ENCODE results near the gene GALNT5.

Gene GALNT5

GRCh38 chr2:157287160-157287559 lies 29.7 kb downstream of the GALNT5 start:
- DNase-seq (ENCODE audit: low read depth in 2 of 2): no peak

- no peak for DNase-seq (ENCODE audit: low read depth in 2 of 2)
These were observed 33.0 kb downstream of the GALNT5 start for GRCh38 chr2:157290525-157290924.

- no peak for DNase-seq (ENCODE audit: low read depth in 2 of 2)
These were observed 33.5 kb downstream of the GALNT5 start for GRCh38 chr2:157291018-157291417.

GRCh38 chr2:157292853-157293252 lies 35.3 kb downstream of the GALNT5 start:
- DNase-seq (ENCODE audit: low read depth in 2 of 2): no peak

- no peak for DNase-seq (ENCODE audit: low read depth in 2 of 2)
These were observed 39.0 kb downstream of the GALNT5 start for GRCh38 chr2:157296490-157296889.

GRCh38 chr2:157296958-157297357 lies 39.5 kb downstream of the GALNT5 start:
- DNase-seq (ENCODE audit: low read depth in 2 of 2): no peak

- no peak for DNase-seq (ENCODE audit: low read depth in 2 of 2)
These were observed 43.8 kb downstream of the GALNT5 start for GRCh38 chr2:157301307-157301706.

GRCh38 chr2:157302492-157303099 lies 45.1 kb downstream of the GALNT5 start:
- peak in 1 of 2 donors; percentile 23 for DNase-seq (ENCODE audit: low read depth in 2 of 2)

- DNase-seq (ENCODE audit: low read depth in 2 of 2): no peak
These were observed 46.1 kb downstream of the GALNT5 start for GRCh38 chr2:157303612-157304011.

GRCh38 chr2:157304811-157305722 lies 47.6 kb downstream of the GALNT5 start:
- no peak for DNase-seq (ENCODE audit: low read depth in 2 of 2)

GRCh38 chr2:157305723-157306110 lies 48.2 kb downstream of the GALNT5 start:
- no peak for DNase-seq (ENCODE audit: low read depth in 2 of 2)

GRCh38 chr2:157307021-157307420 lies 49.5 kb downstream of the GALNT5 start:
- DNase-seq (ENCODE audit: low read depth in 2 of 2): no peak

GRCh38 chr2:157309878-157310277 lies 52.4 kb downstream of the GALNT5 start:
- DNase-seq (ENCODE audit: low read depth in 2 of 2): no peak

GRCh38 chr2:157311706-157312105 lies 54.2 kb downstream of the GALNT5 start:
- no peak for DNase-seq (ENCODE audit: low read depth in 2 of 2)

- no peak for DNase-seq (ENCODE audit: low read depth in 2 of 2)
These were observed 55.5 kb downstream of the GALNT5 start for GRCh38 chr2:157312866-157313486.

- DNase-seq (ENCODE audit: low read depth in 2 of 2): no peak
These were observed 58.4 kb downstream of the GALNT5 start for GRCh38 chr2:157315901-157316300.

GRCh38 chr2:157318884-157319283 lies 61.4 kb downstream of the GALNT5 start:
- DNase-seq (ENCODE audit: low read depth in 2 of 2): no peak

- no peak for DNase-seq (ENCODE audit: low read depth in 2 of 2)
These were observed 62.3 kb downstream of the GALNT5 start for GRCh38 chr2:157319795-157320194.

- no peak for DNase-seq (ENCODE audit: low read depth in 2 of 2)
These were observed 62.9 kb downstream of the GALNT5 start for GRCh38 chr2:157320409-157320808.

- no peak for DNase-seq (ENCODE audit: low read depth in 2 of 2)
These were observed 64.0 kb downstream of the GALNT5 start for GRCh38 chr2:157321466-157321865.

- no peak for DNase-seq (ENCODE audit: low read depth in 2 of 2)
These were observed 64.9 kb downstream of the GALNT5 start for GRCh38 chr2:157322432-157322831.

- DNase-seq (ENCODE audit: low read depth in 2 of 2): no peak
These were observed 66.9 kb downstream of the GALNT5 start for GRCh38 chr2:157324331-157324843.

- no peak for DNase-seq (ENCODE audit: low read depth in 2 of 2)
These were observed 68.3 kb downstream of the GALNT5 start, which contains the start of gene ERMN for GRCh38 chr2:157325786-157326185. Gene ERMN, minus strand, starts transcription at chr2:157325824. Its CDS starts 182 bp downstream, at chr2:157325642.

Data from stimulated activated CD4-positive, alpha-beta T cell treated with anti-CD3 and anti-CD28 coated beads, Interleukin-1b, Interleukin-23, amount 100 ng/mL, for 4 hours (primary cell).